HepG2 (cell line): ENCODE results near the gene ANXA10. TPM values are rescaled to one million over a fixed set of nuclear protein-coding genes. Genes with fewer than 3 reads are reported as not detected.

Experiments
- ATAC-seq: fragments of 200-7000 bp; cut with Tn5 transposase; 3 replicates; pipeline ENCODE4 v1.9.1; 2020; ENCODE audit warnings: mild to moderate bottlenecking, moderate library complexity
- BruUV-seq: library from RNA; stranded (reverse); fragments of 400-500 nt; replicated peaks from 2 replicates; lab custom pipeline; 2021; lab: Mats Ljungman, UMichigan
- CTCF ChIA-PET: fragments of 300-600 bp; formaldehyde crosslinking; extraction: SDS; loops from one replicate; lab custom pipeline; 2021; ENCODE audit warnings: low total read pairs, inconsistent platforms, low intra/inter-chr PET ratio; lab: Yijun Ruan, JAX
- POLR2A ChIA-PET: fragments of 350-600 bp; sonication (Branson Sonifier 250); formaldehyde crosslinking; loops from one replicate; lab custom pipeline; 2020; ENCODE audit warnings: antibody characterized with exemption, inconsistent platforms; lab: Yijun Ruan, JAX
- DNase-seq: peaks from one replicate; pipeline ENCODE4 v3.0.0-alpha.2; 2015; ENCODE audit warnings: low spot score
- FAIRE-seq: peaks from 3 replicates; lab custom pipeline; 2011; peaks lifted over from hg19 to GRCh38; lab: Jason Lieb, UNC
- H2AFZ ChIP-seq: one replicate; pipeline ENCODE4 v1.6.1; 2011; ENCODE audit warnings: low read length, inconsistent platforms
- H3K27ac ChIP-seq: fragments of 300-600 bp; 3 replicates; pipeline ENCODE4 v1.8.0; 2011; ENCODE audit warnings: mixed run types, mild to moderate bottlenecking, mixed read lengths, low read length, inconsistent platforms; ENCODE audit not compliant: insufficient read depth; ENCODE audit errors: extremely low read length
- H3K27me3 ChIP-seq, 2 experiments: fragments of 200-600 bp in 1 of 2; 2 replicates in 1 of 2; 3 replicates in 1 of 2; pipeline versions ENCODE4 v1.6.0 to v1.8.0; 2011; ENCODE audit warnings: low read length in 2 of 2, mild to moderate bottlenecking in 2 of 2, moderate library complexity in 2 of 2, inconsistent platforms in 1 of 2; ENCODE audit not compliant: insufficient read depth in 2 of 2, control insufficient read depth in 1 of 2
- H3K36me3 ChIP-seq, 2 experiments: fragments of 200-600 bp in 1 of 2; replicated peaks in 1 of 2; 2 replicates in 1 of 2; 3 replicates in 1 of 2; pipeline versions ENCODE4 v1.5.1 to v1.8.0; 2011; ENCODE audit warnings: low read length in 2 of 2, inconsistent platforms in 1 of 2; ENCODE audit not compliant: insufficient read depth in 2 of 2, control insufficient read depth in 1 of 2
- H3K4me1 ChIP-seq: 2 replicates; pipeline ENCODE4 v1.5.1; 2012; ENCODE audit warnings: low read length, inconsistent platforms; ENCODE audit not compliant: insufficient read depth
- H3K4me2 ChIP-seq: 2 replicates; pipeline ENCODE4 v1.6.0; 2011; ENCODE audit warnings: low read depth, low read length, inconsistent platforms
- H3K4me3 ChIP-seq, 3 experiments: fragments of 200-600 bp in 1 of 3; sonication (generic), shearing (Covaris generic) in 1 of 3; replicated peaks in 1 of 3; 2 replicates each; pipeline ENCODE4 v1.5.1; 2011 to 2016; ENCODE audit warnings: low read length in 3 of 3, inconsistent platforms in 2 of 3, low read depth in 2 of 3, mild to moderate bottlenecking in 2 of 3, control low read depth in 1 of 3, mixed read lengths in 1 of 3; ENCODE audit not compliant: insufficient read depth in 1 of 3
- H3K79me2 ChIP-seq: one replicate; pipeline ENCODE4 v1.6.1; 2011; ENCODE audit warnings: low read length, inconsistent platforms; ENCODE audit not compliant: insufficient read depth
- H3K9ac ChIP-seq: 2 replicates; pipeline ENCODE4 v1.6.0; 2011; ENCODE audit warnings: mild to moderate bottlenecking, low read depth, low read length, inconsistent platforms; ENCODE audit not compliant: insufficient read depth
- H3K9me3 ChIP-seq: 2 replicates; pipeline ENCODE4 v1.5.1; 2012; ENCODE audit warnings: mild to moderate bottlenecking, low read length
- H4K20me1 ChIP-seq: 2 replicates; pipeline ENCODE4 v1.6.0; 2011; ENCODE audit warnings: inconsistent platforms, mild to moderate bottlenecking, low read length, moderate library complexity; ENCODE audit not compliant: insufficient read depth
- CERS6 ChIP-seq: sonication (generic); formaldehyde crosslinking; IDR thresholded peaks from 2 replicates; pipeline ENCODE4 v1.5.0; 2020; ENCODE audit warnings: missing genetic modification reagents
- FOXC1 ChIP-seq: sonication (generic); formaldehyde crosslinking; IDR thresholded peaks from 2 replicates; pipeline ENCODE4 v1.8.0; 2022; ENCODE audit warnings: mild to moderate bottlenecking, missing genetic modification reagents, borderline replicate concordance
- NFKB2 ChIP-seq: sonication (generic); formaldehyde crosslinking; IDR thresholded peaks from 2 replicates; pipeline ENCODE4 v1.4.0; 2020; ENCODE audit warnings: missing genetic modification reagents, borderline replicate concordance
- TCF12 ChIP-seq, 2 experiments: fragments of 450-650 bp in 1 of 2; sonication (generic) in 1 of 2; formaldehyde crosslinking in 1 of 2; IDR thresholded peaks; 2 replicates each; pipeline versions ENCODE4 v1.6.1 to v1.8.0; 2017 to 2022; ENCODE audit warnings: antibody characterized with exemption in 1 of 2, mild to moderate bottlenecking in 1 of 2, missing genetic modification reagents in 1 of 2, moderate library complexity in 1 of 2
- YEATS4 ChIP-seq: sonication (generic); formaldehyde crosslinking; IDR thresholded peaks from 2 replicates; pipeline ENCODE4 v1.4.0; 2020; ENCODE audit warnings: missing genetic modification reagents, borderline replicate concordance
- ZBTB4 ChIP-seq: sonication (generic); formaldehyde crosslinking; IDR thresholded peaks from 2 replicates; pipeline ENCODE4 v1.4.0; 2020; ENCODE audit warnings: missing genetic modification reagents, mild to moderate bottlenecking, borderline replicate concordance
- ZIK1 ChIP-seq: sonication (generic); formaldehyde crosslinking; IDR thresholded peaks from 2 replicates; pipeline ENCODE4 v1.5.0; 2020; ENCODE audit warnings: mild to moderate bottlenecking, low read depth, missing genetic modification reagents, borderline replicate concordance
- ZNF263 ChIP-seq: sonication (generic); formaldehyde crosslinking; IDR thresholded peaks from 2 replicates; pipeline ENCODE4 v1.4.0; 2020; ENCODE audit warnings: missing genetic modification reagents
- ZNF747 ChIP-seq: sonication (generic); formaldehyde crosslinking; IDR thresholded peaks from 2 replicates; pipeline ENCODE4 v1.8.1; 2023; ENCODE audit warnings: missing genetic modification reagents, mild to moderate bottlenecking, borderline replicate concordance
- ZNF773 ChIP-seq: sonication (generic); formaldehyde crosslinking; IDR thresholded peaks from 2 replicates; pipeline ENCODE4 v1.4.0; 2020; ENCODE audit warnings: missing genetic modification reagents, borderline replicate concordance
- WGBS: methylation state at CpG from one replicate; pipeline ENCODE4 v1.1.6; 2017; ENCODE audit warnings: low lambda C conversion rate; 5-methylcytosine and 5-hydroxymethylcytosine counted together
- in situ Hi-C: cut with HindIII; loops from 2 replicates; pipeline ENCODE4 v1.10.0; 2017; ENCODE audit warnings: low pct_unique_long_range_greater_than_20kb; ENCODE audit not compliant: extremely low pct_ligation_motif_present
- intact Hi-C: fragments of 100-400 bp; cut with micrococcal nuclease; formaldehyde crosslinking; loops from one replicate; pipeline ENCODE4 v1.10.0; 2022; ENCODE audit not compliant: unreplicated experiment
- polyA plus RNA-seq, 8 experiments: library from polyadenylated mRNA; depleted of rRNA in 3 of 8; stranded (reverse) in 7 of 8; unstranded in 1 of 8; fragments of >200 nt; fragmentation: Illumina TruSeq in 4 of 8; extraction: Trizol in 4 of 8; gene quantifications; 2 replicates each; pipeline versions ENCODE4 v1.2.1 to v1.2.3, GENCODE V29; 2011 to 2016; ENCODE audit warnings: low read depth in 4 of 8, missing spikeins in 1 of 8, mixed read lengths in 1 of 8; ENCODE audit not compliant: insufficient read depth in 1 of 8
- total RNA-seq, 5 experiments: library from RNA; depleted of rRNA; stranded (reverse); fragments of >200 nt; fragmentation: Illumina TruSeq; extraction: Trizol; gene quantifications; 2 replicates each; pipeline ENCODE4 v1.2.3, GENCODE V29; 2016; ENCODE audit warnings: low read depth in 1 of 5

Gene ANXA10
- total and polyA plus RNA-seq, 2 of the 13 experiments (the other 11 are each of a cell fraction or from before 2014, with no cell fraction given): 0.08 TPM; not detected in 1

- H3K36me3 ChIP-seq: no peaks in the 10 kb centered on the region
- intact Hi-C loops: no loop called here
- BruUV-seq: no TSS peak
- H3K9me3 ChIP-seq: peaks cover 12% of the 10 kb centered on the region
- DNase-seq (no peak), FAIRE-seq (no peak), ATAC-seq (no peak)
- H3K27me3 ChIP-seq: no peaks in the 10 kb centered on the region
- no peak overlapping the region for H3K27ac ChIP-seq
- TF ChIP-seq ZNF263: no peak
- TF ChIP-seq NFKB2: no peak
- no peak for TF ChIP-seq ZBTB4 (CRISPR knock-in tag)
- H3K79me2 ChIP-seq: no peaks in the 10 kb centered on the region
- in situ Hi-C loops: no loop called here
- H3K9ac ChIP-seq: no peak overlapping the region
- no peak overlapping the region for H3K4me3 ChIP-seq
- POLR2A ChIA-PET: no interaction called here
- CTCF ChIA-PET: no interaction called here
- H4K20me1 ChIP-seq: no peaks in the 10 kb centered on the region
- no peak overlapping the region for H2AFZ ChIP-seq
- no peaks in the 10 kb centered on the region for H3K4me1 ChIP-seq
- no peak overlapping the region for H3K4me2 ChIP-seq
These were observed 40.8 kb upstream of the ANXA10 start for GRCh38 chr4:168051526-168051925.

- CTCF ChIA-PET: no interaction called here
- DNase-seq: no peak
- no peak for ATAC-seq
- Histone ChIP-seq H3K4me3 (no peak overlapping the region), H3K4me2 (no peak overlapping the region), H3K79me2 (no peaks in the 10 kb centered on the region), H4K20me1 (no peaks in the 10 kb centered on the region), H2AFZ (no peak overlapping the region), H3K9ac (no peak overlapping the region), H3K4me1 (no peaks in the 10 kb centered on the region), H3K27ac (no peak overlapping the region), H3K36me3 (no peaks in the 10 kb centered on the region), H3K9me3 (no peaks in the 10 kb centered on the region; the same call in 1 of the 2 replicates), H3K27me3 (no peaks in the 10 kb centered on the region)
- POLR2A ChIA-PET: no interaction called here
- no peak for FAIRE-seq
- WGBS: 2% methylated on average over 3 of the region's 3 CpGs
- in situ Hi-C loops: no loop called here
- BruUV-seq: no TSS peak
- intact Hi-C loops: no loop called here
- TF ChIP-seq CERS6 (CRISPR knock-in tag): no peak
- TF ChIP-seq YEATS4: no peak
- no peak for TF ChIP-seq ZNF773 (CRISPR knock-in tag)
- TF ChIP-seq ZIK1 (CRISPR knock-in tag): no peak
- no peak for TF ChIP-seq FOXC1 (CRISPR knock-in tag)
- TF ChIP-seq ZNF747 (CRISPR knock-in tag): no peak
- TF ChIP-seq TCF12 (IDR thresholded peaks at IDR 0.05): no peak
- TF ChIP-seq TCF12 (CRISPR knock-in tag; IDR thresholded peaks at IDR 0.05): no peak
These were observed 34.9 kb upstream of the ANXA10 start for GRCh38 chr4:168057412-168057811.
